HFFc6 (cell line): Measurements from ENCODE around the gene GAA. TPM values are rescaled to one million over a fixed set of nuclear protein-coding genes. Genes with fewer than 3 reads are reported as not detected.

ENCODE experiments used
- DNase-seq: peaks from one replicate; pipeline ENCODE4 v3.0.0-alpha.2; 2018
- H3K27ac Mint-ChIP-seq: 2 replicates; pipeline ENCODE4 v1.8.0; 2020; ENCODE audit warnings: mild to moderate bottlenecking, mixed read lengths
- H3K27me3 Mint-ChIP-seq: 2 replicates; pipeline ENCODE4 v1.8.0; 2021; ENCODE audit warnings: mild to moderate bottlenecking, moderate library complexity, mixed read lengths; ENCODE audit not compliant: insufficient read depth
- H3K36me3 Mint-ChIP-seq: 2 replicates; pipeline ENCODE4 v1.8.0; 2021; ENCODE audit warnings: low read depth, mixed read lengths
- H3K4me1 Mint-ChIP-seq: 2 replicates; pipeline ENCODE4 v1.8.0; 2020; ENCODE audit warnings: low read depth, mixed read lengths
- H3K4me3 Mint-ChIP-seq: 2 replicates; pipeline ENCODE4 v1.8.0; 2020; ENCODE audit warnings: mild to moderate bottlenecking, moderate library complexity, mixed read lengths
- H3K9me3 Mint-ChIP-seq: 2 replicates; pipeline ENCODE4 v1.8.0; 2020; ENCODE audit warnings: mild to moderate bottlenecking, mixed read lengths
- total RNA-seq, 6 experiments: library from RNA; stranded (reverse); fragmentation: NEBNext Ultra II Directional; extraction: Animal tissue kit (Norgen Biotek cat#: 25700); gene quantifications; 2 replicates in 1 of 6; 3 replicates in 5 of 6; pipeline ENCODE4 v1.2.3, GENCODE V29; 2021
- TF ChIP-seq, protein P1 (sequence below): fragments of 200-600 bp; sonication (generic); IDR thresholded peaks from 2 replicates; pipeline ENCODE4 v1.5.0; 2021; ENCODE audit warnings: antibody characterized with exemption, mild to moderate bottlenecking

The GAA gene
- total RNA-seq, 6 experiments from 2014 or later: 17.4 to 34.1 (median 18.6) TPM

GRCh38 chr17:80092959-80093358, 8.4 kb upstream of the GAA start:
- Mint-ChIP-seq H3K9me3 (no peaks in the 10 kb centered on the region), H3K27me3 (peaks cover 26% of the 10 kb centered on the region), H3K4me1 (no peaks in the 10 kb centered on the region), H3K4me3 (no peak overlapping the region), H3K27ac (no peak overlapping the region), H3K36me3 (no peaks in the 10 kb centered on the region)
- no peak for DNase-seq
- TF ChIP-seq, protein P1, sequence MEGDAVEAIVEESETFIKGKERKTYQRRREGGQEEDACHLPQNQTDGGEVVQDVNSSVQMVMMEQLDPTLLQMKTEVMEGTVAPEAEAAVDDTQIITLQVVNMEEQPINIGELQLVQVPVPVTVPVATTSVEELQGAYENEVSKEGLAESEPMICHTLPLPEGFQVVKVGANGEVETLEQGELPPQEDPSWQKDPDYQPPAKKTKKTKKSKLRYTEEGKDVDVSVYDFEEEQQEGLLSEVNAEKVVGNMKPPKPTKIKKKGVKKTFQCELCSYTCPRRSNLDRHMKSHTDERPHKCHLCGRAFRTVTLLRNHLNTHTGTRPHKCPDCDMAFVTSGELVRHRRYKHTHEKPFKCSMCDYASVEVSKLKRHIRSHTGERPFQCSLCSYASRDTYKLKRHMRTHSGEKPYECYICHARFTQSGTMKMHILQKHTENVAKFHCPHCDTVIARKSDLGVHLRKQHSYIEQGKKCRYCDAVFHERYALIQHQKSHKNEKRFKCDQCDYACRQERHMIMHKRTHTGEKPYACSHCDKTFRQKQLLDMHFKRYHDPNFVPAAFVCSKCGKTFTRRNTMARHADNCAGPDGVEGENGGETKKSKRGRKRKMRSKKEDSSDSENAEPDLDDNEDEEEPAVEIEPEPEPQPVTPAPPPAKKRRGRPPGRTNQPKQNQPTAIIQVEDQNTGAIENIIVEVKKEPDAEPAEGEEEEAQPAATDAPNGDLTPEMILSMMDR: no peak

DNA sequence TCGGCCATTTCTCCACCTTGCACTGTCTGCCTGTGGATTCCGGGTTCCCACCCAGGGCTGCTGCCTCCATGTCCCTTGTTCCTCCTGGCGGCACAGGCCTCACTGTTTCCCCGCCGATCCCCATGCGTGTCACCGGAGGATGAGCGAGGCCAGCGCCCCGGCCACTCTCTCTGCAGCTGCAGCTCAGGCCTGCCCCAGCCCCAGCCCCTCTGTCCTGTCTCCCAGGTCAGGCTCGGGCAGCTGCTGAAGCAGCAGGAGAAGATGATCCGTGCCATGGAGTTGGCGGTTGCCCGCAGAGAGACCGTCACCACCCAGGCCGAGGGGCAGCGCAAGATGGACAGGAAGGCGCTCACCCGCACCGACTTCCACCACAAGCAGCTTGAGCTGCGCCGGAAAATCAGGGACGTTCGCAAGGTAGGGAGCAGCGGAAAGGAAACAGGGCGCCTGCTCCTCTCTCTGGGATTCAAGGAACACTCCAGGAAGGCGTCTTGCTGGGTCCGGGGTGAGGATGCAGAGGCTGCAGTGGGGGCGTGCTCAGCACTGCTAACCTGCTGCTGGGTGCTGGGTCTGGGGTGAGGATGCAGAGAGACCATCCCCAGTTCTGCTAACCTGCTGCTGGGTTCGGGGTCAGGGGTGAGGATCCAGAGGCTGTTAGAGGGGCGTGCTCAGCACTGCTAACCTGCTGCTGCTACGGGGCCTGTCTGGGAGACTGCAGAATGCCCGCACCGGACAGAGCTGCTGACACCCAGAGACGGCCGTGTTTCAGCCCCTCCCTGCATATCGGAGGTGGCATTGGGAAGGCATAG, 6.1 kb upstream of the GAA start:
- Mint-ChIP-seq H3K4me1 (peaks cover 2% of the 10 kb centered on the region), H3K36me3 (no peaks in the 10 kb centered on the region), H3K27me3 (peaks cover 22% of the 10 kb centered on the region), H3K4me3 (no peak overlapping the region), H3K9me3 (no peaks in the 10 kb centered on the region), H3K27ac (no peak overlapping the region)
- TF ChIP-seq, protein P1: no peak
- no peak for DNase-seq

- H3K27me3 Mint-ChIP-seq: peaks cover 22% of the 10 kb centered on the region
- no peaks in the 10 kb centered on the region for H3K36me3 Mint-ChIP-seq
- peaks cover 9% of the 10 kb centered on the region for H3K4me1 Mint-ChIP-seq
- H3K27ac Mint-ChIP-seq: no peak overlapping the region
- no peak overlapping the region for H3K4me3 Mint-ChIP-seq
- TF ChIP-seq, protein P1: no peak
- H3K9me3 Mint-ChIP-seq: no peaks in the 10 kb centered on the region
- DNase-seq: no peak
Measured at GRCh38 chr17:80095844-80096475, 5.4 kb upstream of the GAA start.

GRCh38 chr17:80096561-80097021, 4.8 kb upstream of the GAA start:
- TF ChIP-seq, protein P1: no peak
- H3K4me1 Mint-ChIP-seq: peaks cover 11% of the 10 kb centered on the region
- no peaks in the 10 kb centered on the region for H3K9me3 Mint-ChIP-seq
- peaks cover 21% of the 10 kb centered on the region for H3K27me3 Mint-ChIP-seq
- DNase-seq: no peak
- H3K4me3 Mint-ChIP-seq: no peak overlapping the region
- no peak overlapping the region for H3K27ac Mint-ChIP-seq
- H3K36me3 Mint-ChIP-seq: no peaks in the 10 kb centered on the region

GRCh38 chr17:80097127-80097621, 4.2 kb upstream of the GAA start:
- Mint-ChIP-seq H3K4me3 (no peak overlapping the region), H3K27ac (no peak overlapping the region), H3K27me3 (peaks cover 16% of the 10 kb centered on the region), H3K9me3 (no peaks in the 10 kb centered on the region), H3K4me1 (peaks cover 15% of the 10 kb centered on the region), H3K36me3 (no peaks in the 10 kb centered on the region)
- TF ChIP-seq, protein P1: no peak
- no peak for DNase-seq
